ENCODE data around the gene MGA.

- TF ChIP-seq CTCF (IDR thresholded peaks at IDR 0.05; ENCODE audit: insufficient read depth, low read length) = no peak
- no peak for TF ChIP-seq GABPA (IDR thresholded peaks at IDR 0.05; ENCODE audit: low read depth)
- TF ChIP-seq POLR2AphosphoS5 (IDR thresholded peaks at IDR 0.05; ENCODE audit: low read depth) = no peak
- no peak for TF ChIP-seq REST (IDR thresholded peaks at IDR 0.05; ENCODE audit: insufficient replicate concordance, low read depth)
Measured at GRCh38 chr15:41678742-41679141, 18.5 kb downstream of the MGA start.

All from HL-60 (cell line).